NCI-H524 (cell line): Measurements from ENCODE around the gene NREP.

Experiments used
- DNase-seq, 2 experiments: peaks; one replicate each; lab custom pipeline; 2025; lab: John Stamatoyannopoulos, UW

Gene NREP

DNA sequence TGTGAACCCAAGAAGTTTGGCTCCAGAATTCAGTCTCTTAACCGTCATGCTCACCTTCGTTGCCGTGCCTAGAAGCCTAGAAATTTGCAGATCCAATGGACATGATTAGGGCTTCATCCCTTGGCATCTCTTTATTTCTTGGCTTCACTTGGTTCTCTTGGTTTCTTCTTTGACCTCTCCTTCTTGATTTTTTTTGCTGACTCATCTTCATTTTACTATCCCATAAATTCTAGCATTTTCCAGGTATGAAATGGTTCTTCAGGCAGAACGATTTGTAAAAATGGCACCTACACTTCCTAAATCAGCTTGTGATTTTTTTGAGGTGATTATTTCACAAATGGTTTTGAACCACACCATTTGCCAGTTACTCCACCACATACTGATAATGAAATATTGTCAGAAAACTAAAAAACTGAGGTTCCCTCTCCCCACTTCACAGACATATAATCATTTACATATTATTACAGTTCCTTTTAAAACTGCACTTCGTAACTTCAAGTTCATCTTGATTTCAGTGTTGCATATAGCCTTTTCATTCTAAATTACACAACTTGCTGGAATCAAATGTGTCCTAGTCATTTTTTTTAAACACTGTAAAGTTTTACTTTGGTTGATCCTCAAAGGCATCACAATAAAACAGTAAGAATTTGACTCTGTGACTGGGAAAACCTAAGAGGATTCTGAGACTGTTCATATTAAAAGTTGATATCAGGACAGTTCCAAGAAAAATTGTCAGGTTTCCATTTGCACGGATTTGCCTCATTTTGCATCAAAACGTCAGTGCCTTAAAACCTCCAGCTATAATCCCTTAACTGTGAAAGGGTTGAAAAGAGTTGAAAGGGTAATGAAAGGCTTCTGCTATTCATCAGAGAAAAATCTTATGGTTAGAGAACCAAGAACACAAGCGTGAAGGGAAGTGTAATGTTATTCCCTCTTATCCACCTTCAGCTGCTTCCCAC, 8.9 kb upstream of the NREP start:
- DNase-seq: no peak

DNA sequence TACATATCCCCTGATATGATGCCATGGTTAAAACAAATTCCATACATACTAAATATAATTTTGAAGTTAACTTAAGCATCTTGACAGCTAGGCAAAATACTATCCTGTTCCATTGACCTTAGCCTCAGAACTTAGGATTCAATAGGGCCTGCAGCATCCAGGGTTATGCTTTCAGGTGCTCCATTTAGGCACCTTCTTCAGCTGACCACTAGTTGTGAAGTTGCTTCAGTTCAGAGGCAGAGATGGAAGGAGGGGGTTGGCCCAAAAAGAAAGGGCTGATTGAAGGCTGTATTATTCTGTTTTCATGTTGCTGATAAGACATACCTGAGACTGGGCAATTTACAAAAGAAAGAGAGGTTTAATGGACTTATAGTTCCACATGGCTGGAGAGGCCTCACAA, 7.0 kb upstream of the NREP start:
- DNase-seq: no peak

DNA sequence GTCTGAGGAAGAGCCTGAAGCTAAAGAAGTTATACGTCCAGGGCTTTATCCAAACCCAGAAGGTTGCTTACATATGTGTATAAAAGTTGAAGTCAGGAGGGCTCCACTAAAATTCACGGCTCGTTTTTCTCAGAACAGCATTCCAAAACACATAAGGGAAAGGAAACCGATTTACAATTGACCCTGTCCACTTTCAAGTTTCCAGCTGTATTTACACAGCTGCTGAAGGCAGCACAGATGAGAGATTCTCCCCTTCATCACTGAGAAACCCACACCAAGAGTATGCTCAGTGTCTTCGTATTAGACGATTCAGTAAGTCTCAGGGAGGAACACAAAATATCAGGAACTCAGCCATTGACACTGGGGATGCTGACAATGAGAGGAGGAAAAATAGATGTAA, 5.9 kb upstream of the NREP start:
- no peak for DNase-seq

DNA sequence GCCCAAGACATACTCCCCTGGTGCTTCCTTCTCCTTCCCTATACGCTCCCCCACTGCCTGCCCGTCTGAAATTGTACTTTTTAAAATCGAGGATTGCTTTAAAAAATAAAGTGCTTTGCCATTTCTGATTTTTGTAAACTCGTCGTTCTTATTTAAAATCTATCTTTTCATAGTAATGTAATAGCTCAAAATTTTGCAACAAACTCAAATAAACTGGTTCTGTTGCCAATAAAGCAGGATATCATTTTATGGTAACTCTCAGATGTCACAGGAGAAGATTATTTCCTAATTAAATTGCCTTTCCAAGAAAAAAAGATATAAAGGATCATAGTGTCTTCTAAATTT, 1.3 kb upstream of the NREP start:
- DNase-seq: no peak

DNA sequence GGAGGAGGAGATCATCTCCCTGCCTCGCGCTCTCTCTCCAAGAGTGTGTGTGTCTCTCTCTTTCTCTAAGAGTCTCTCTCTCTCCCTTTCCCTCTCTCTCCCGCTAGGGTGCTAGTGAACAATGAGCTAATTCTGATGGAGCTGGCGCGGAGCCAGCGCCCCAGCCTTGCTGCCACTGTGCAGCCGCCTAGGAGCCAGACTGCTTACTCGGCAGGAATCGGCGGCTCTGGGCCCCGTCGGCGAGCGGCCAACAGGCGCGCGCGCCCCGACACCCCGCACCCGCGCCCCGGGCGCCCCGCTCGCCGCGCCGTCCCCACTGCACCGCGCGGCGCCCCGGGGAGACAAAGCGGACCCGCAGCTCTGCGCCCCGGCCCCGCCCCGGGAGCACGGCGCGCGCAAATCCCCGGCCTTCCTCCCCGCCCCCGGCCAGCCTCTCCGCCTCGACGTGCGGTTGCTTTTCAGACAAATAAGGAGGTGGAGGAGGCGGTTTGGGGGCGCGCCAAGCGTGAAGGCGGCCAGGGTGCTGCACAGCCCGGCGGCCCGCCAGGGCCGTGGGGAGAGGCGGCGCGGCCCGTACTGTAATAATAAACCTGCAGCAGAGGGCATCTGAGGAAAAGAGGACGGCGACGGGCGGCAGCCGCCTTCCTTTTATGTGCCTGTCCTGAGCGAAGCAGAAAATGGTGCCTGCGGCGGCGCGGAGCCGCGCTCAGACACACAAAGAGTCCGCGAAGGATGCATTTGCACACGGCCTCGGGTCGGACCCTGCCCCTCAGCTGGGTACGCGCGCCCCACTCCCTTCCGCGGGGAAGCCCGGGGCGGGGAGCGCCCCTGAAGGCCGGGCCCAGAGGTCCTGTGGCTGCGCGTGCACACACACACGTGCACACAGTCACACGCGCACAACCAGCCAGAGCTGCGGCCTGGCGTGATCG, 625 bp upstream of the NREP start:
- DNase-seq: peak; percentile 87 to 94

DNA sequence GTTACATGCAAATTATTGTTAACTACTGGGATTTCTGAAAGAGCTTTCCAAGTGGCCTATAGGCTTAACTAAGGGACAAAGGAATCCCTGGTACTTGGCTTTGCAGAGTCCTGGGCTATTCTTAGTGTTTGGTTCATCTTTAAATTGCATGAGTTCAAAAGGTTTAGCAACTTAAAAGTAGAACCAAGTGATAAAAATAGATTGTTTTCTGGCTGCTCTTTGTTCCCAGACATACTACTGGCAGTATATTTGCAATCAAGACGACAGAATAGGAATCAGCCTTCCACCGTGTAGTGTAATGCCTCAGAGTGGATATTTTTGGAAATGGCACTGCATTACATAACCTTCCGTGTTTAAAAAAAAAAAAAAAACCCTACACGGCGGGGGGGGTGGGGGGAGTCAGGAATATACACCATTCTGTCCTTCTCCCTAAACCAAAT, 1.0 kb downstream of the NREP start:
- peak in 1 of 2 experiments; percentile 45 for DNase-seq

DNA sequence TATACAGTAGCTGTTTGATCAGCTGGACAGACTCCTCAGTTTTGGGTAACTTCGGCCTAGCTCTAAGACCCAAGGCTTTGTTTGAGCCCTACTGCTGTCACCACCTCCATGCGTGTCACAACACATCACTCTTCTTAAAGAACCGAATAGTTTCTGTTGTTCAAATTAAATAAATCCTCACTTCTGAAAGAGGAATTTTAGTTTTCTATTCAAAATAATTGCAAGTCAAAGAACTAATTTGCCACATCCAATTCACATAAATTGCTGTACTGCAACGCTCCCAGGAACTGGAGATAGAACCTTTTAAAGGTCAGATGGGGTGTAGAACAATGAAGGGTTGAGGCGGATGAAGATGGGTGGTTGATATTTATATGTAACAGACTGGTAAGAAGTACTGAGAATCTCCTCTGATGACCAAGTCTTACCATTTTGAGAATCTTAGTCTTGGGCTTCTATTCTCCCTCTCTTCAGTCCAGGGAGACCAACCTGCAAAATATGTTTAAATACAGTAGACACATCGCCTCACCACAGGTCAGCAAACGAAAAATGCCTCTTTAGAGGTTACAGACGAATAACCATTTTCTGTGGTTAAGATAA, 1.6 kb downstream of the NREP start:
- no peak for DNase-seq

DNA sequence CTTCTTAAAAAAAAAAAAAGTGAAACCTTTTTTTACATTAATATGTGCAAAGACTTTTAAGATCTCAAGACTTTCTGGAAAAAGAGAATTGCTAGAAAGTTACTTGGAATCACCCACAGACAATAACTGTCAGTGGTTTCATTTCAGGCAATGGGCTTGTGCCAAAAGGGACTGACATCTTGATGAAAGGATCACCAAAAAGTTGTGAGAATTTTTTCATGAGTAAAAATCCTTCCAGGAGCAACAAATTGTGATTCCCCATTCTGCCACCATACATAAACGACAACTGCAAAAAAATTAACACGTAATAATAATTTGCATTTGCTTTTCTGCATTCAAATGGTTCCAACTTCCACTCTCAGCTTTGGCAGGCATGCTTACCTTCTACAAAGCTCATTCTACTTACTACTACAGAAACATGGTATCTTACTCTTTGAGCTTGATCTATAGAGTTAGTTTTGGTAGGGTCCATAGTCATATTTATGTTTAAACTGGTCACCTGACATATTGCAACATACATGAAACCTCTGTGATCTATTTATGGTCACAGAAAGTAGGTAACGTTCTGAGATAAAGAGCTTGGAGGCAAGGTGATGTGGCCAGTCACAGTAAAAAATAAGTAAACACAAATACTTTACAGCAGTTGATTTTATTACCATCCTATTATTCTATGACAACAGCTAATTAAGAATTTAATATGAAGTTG, 3.0 kb downstream of the NREP start:
- DNase-seq: no peak

DNA sequence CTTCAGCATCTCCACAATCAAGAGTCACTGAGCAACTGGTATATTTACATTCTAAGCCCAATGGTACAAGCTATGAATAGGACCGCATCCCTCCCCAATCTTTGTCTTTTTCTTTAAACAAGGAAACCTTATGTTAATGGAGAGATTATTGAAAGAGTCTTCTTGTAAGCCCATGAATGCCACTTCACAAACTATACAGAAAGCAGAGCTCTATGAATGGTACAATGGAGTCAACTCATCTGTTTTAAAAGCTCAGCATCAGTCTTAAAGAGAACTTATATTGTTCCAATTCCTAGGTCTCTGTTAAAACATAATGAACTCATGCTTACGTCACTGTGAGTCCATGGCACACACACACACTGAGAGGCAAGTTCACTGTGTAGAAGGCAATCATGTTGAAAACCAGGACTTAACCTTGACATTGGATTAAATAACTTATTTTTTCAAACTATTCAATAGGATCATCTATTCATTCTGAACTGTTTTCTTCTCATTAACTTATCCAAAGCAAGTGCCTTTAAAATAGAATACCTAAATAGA, 4.5 kb downstream of the NREP start:
- DNase-seq: no peak

DNA sequence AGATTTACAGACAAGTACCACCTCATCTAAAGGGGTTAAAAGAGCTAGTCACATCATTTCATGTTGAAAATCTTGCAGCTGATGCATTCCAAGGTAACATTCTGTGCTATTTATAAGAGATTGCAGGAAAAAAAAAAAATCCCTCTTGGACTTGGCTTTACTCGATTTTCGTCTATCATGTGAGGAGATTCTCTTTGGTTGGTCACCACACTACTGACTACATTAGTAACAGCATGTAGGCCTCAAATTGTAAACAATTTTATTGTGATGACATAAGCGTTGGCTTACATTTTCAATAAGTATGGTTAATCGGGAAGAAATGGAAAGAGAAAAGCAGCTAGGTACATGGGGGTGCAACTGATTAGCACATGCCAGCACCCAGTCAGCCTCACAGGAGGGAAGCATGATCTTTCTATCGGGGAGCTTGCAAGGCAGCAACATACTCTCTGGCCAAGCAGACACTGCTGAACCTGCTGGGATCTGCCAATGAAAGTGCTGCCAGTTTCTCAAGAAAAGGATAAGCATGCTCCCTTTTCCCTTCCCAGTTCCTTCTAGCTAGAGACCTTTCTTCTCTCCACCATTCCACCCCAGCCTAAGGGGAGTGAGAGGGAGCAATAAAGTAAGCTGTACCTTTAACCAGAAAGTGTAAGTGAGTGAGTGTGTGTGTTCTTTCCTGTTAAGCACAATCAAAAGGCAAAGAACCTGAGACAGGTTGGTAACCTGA, 7.5 kb downstream of the NREP start:
- no peak for DNase-seq

DNA sequence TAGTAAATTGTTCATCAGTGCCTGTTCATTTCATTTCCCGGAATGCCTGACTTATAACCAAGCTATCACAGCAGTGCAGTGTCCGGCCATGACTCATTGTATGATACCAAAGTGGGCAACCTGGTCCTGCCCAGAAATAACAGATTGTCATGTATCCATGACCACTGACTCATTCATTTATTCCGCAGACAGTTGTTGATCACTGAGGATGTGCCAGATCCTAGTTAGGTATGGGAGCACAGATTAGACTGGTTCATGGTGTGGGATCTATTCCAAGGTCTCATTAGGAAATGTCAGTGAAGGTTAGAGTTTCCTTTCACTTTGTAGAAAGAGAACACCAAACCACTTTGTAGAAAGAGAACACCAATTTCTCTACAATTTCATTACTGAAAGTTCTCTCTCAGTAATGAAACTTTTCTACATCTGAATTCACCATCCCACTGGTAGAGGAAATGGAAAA, 8.7 kb downstream of the NREP start:
- DNase-seq: no peak

DNA sequence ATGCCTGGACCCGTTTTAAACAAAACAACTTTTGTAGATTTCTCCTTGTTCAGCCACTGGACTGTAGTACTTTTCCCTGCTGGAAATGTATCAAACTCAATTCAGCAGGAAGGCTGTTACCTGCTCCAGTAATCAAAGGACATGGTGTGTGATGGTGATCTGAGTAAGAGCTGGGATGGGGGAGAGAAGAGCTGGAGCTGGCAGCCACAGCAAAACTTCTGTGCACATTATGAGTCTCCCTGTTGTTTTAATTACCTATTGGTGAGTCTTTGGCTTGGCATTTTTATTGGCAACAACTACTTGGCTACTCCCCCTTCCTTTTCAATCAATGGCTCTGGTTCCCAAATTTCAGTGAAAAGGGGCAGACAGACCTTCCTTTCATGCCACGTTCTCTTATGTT, 9.7 kb downstream of the NREP start:
- no peak for DNase-seq

DNA sequence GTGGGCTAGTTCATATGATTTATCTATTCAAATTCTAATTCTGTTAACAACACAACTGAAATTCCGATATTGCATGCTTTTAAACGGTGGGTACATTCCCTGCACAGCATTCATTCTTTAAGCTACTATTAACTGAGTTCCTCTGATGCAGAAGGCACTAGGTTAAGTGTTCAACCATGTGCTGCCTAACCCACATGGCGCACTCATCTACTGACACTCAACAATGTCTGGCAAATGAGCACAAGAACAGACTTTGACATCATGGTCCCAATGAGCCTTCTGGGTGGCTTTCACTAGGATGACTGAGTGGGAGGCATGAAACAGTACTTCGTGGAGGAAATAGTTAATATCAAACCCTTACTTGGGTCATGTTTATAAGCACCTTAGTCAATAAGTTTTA, 10.2 kb downstream of the NREP start:
- DNase-seq: peak in 1 of 2 experiments; percentile 4

DNA sequence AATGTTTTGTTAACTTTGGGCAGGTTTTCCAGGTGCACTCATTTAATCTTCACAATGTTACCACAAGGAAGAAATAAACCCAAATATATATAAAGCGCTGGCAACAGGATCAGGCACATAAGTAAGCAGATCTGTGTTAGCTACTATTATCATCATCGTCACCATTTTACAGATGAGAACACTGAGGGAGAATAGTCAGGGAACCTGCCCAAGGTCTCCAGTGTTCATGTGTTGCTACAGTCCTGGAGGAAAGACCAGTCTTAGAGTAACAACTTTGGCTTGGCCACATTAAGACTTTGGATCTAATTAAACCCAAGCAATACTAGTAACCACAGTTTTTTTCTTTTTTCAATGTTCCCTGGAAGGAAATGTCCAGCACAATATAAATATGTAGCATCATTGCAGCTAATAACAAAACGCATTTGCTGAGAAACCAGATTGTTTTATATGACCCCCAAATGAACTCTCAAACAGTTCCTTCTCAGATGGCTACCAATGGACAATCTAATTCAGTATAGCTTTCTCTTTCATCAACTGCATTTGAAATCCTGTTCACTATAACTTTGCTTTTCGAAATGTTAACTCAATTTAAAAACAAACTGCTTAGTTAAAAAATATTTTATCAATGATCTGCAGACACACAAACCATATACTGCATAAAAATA, 11.8 kb downstream of the NREP start:
- no peak for DNase-seq

DNA sequence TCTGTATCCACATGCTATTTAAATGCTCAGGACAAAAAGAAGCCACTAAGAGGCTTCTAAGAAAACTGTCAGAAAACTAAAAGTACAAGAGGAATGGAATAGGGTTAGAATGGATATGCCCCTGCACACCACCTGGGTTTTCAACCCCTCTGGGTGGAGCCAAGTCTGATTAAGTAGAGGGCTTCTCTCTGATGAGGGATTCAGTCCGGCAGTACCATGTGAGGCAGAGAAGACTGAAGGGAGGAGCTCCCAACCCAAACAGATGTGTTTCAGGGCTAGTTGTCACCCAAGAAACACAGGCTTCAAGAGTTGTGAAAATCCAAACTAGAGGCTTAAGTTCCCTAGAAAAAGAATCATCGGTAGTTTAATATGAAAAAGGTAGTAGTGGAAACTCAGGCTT, 12.5 kb downstream of the NREP start:
- DNase-seq: peak in 1 of 2 experiments; percentile 26

DNA sequence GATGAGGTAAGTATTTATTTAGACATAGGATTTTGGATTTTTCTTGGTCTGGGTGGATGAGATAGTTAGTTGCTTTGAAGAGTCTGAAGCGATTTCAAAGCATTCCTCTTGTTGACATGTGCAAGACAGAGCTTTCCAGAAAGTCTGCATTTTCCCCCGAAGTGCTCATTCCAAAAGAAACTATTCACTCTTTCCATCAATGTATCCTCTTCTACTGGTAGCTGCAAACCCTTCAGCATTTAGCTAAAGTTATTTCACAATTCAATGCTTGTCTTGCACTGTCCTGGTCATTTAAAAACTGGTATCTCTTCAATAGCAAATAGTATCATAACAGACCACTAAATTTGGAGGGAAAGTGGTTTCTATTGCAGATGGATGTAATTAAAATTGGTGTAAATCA, 13.0 kb downstream of the NREP start:
- DNase-seq: no peak

DNA sequence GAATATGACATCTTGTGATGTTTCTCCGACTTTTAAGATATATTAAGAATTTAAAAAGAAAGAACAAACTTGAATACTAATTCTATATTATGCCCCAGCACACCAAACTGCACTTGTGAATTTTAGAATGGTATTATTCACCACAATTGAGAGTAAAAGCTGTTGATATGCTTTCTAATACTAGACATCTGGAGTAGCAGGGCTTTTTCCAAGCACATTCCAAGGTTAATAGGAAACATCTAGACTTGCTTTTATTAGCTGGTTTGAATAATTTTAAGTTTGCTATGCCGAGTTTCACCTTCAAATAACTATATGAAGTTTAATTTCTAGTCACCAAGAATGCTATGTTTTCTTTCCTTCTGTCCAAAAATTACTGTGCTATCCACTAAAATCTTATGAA, 13.5 kb downstream of the NREP start:
- no peak for DNase-seq

DNA sequence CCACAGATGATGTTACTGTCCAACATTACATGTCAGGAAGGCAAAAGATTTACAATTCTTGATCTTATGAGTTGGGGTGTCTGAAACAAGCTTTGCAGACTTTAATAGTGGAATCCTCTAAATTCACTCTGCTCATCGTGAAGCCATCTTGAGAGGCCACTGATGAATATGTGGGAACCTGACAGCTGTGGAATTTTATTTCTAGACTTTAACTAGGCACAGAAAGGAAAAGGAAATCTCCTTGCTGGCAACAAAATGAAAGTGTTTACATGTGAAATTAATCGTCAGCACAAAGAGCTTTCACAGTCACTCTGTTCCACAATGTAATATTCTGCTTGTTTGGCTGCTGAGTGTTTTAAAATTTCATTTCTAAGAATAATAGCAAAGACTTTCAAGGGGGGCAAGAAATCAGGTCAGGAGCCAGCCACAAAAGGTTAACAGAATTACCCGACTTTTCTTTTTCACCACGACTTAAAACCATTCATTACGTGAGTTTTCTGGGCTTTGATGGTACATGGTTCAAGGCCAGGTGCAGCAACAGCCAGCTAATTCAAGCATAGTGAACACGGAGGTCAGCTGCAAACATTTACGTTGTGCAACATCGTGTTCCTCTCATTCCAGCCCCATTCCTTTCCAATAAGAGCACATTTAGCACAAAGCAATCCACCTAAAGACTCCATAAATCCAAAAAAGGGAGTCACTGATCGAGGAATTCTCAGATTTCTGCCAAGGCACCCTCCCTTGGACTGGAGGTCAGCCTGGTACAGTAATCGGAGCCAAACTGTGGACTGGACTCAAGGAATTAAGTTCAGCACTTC, 14.6 kb downstream of the NREP start:
- DNase-seq: no peak

DNA sequence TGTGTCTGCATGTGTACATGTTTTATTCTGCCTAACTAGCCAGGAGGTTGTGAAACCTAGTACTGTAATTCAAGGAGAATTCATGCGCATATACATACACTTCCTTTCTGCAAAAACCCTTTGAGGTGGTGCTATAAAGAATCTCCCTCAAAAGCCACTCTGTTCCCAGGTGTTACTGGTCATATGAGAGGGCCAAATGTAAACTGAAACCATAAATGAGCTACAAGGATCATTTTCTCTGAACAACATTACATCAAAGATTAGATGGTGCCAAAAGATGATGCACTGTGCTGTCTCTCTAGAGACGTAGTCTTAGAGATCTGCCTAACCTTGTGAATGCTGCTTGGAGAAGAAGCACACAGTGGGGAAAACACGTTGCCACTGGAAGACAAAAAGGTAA, 15.7 kb downstream of the NREP start:
- peak; percentile 57 to 79 for DNase-seq
